ENCODE data around the gene KLK3. TPM values are rescaled to one million over a fixed set of nuclear protein-coding genes. Genes with fewer than 3 reads are reported as not detected.

The KLK3 gene
- total RNA-seq, 2 donors from 2014 or later, result not detected

Other genes with a start within 250 kb of the KLK3 start
- gene SYT3, start 215.0 kb upstream of the KLK3 start, total RNA-seq, result not detected
- not detected for gene C19orf81, start 205.5 kb upstream of the KLK3 start, total RNA-seq
- gene SHANK1, start 135.1 kb upstream of the KLK3 start, total RNA-seq, result not detected
- under 1 TPM; 0.24 to 0.45 TPM for gene CLEC11A, start 131.6 kb upstream of the KLK3 start, total RNA-seq
- not detected for gene GPR32, start 84.5 kb upstream of the KLK3 start, total RNA-seq
- not detected for gene ACP4, start 64.5 kb upstream of the KLK3 start, total RNA-seq
- gene KLK1, start 31.1 kb upstream of the KLK3 start, total RNA-seq, result 1 to 10 TPM in 1 of 2 donors, under 1 TPM in 1; 0.39 to 2.0 TPM
- not detected for gene KLK15, start 21.3 kb upstream of the KLK3 start, total RNA-seq
- under 1 TPM in 1 of 2 donors, not detected in 1; 0.24 TPM for gene KLK2, start 18.5 kb downstream of the KLK3 start, total RNA-seq
- not detected for gene KLK4, start 56.5 kb downstream of the KLK3 start, total RNA-seq
- gene KLK5, start 98.1 kb downstream of the KLK3 start, total RNA-seq, result not detected
- not detected for gene KLK6, start 114.7 kb downstream of the KLK3 start, total RNA-seq
- not detected for gene KLK7, start 129.0 kb downstream of the KLK3 start, total RNA-seq
- not detected for gene KLK8, start 146.7 kb downstream of the KLK3 start, total RNA-seq
- not detected for gene KLK10, start 164.8 kb downstream of the KLK3 start, total RNA-seq
- gene KLK11, start 171.7 kb downstream of the KLK3 start, total RNA-seq, result not detected
- not detected for gene KLK12, start 180.1 kb downstream of the KLK3 start, total RNA-seq
- gene KLK13, start 210.2 kb downstream of the KLK3 start, total RNA-seq, result not detected
- under 1 TPM; 0.26 to 0.77 TPM for gene KLK14, start 228.0 kb downstream of the KLK3 start, total RNA-seq